Type B pancreatic cell (in vitro differentiated cells): Measurements from ENCODE around the gene MAPK10. TPM values are rescaled to one million over a fixed set of nuclear protein-coding genes. Genes with fewer than 3 reads are reported as not detected.

Source experiments
- DNase-seq: peaks from one replicate; pipeline ENCODE4 v3.0.0; 2021; ENCODE audit warnings: mixed read lengths; ENCODE audit not compliant: unreplicated experiment; ENCODE audit errors: extremely low spot score
- H3K27ac Mint-ChIP-seq: 2 replicates; pipeline ENCODE4 v1.8.0; 2021; ENCODE audit warnings: mild to moderate bottlenecking, mixed read lengths
- H3K27me3 Mint-ChIP-seq: 2 replicates; pipeline ENCODE4 v1.8.0; 2021; ENCODE audit warnings: mixed read lengths
- H3K36me3 Mint-ChIP-seq: 2 replicates; pipeline ENCODE4 v1.8.0; 2021; ENCODE audit warnings: mixed read lengths
- H3K4me1 Mint-ChIP-seq: one replicate; pipeline ENCODE4 v1.8.0; 2021; ENCODE audit warnings: mixed read lengths; ENCODE audit not compliant: unreplicated experiment
- H3K4me3 Mint-ChIP-seq: 2 replicates; pipeline ENCODE4 v1.8.0; 2021; ENCODE audit warnings: mild to moderate bottlenecking, mixed read lengths
- H3K9me3 Mint-ChIP-seq: 2 replicates; pipeline ENCODE4 v1.8.0; 2021; ENCODE audit warnings: mixed read lengths
- CTCF ChIP-seq: fragments of 200-600 bp; sonication (generic); conservative IDR thresholded peaks from 2 replicates; pipeline ENCODE4 v1.5.0; 2021; ENCODE audit warnings: antibody characterized with exemption, mild to moderate bottlenecking
- total RNA-seq: library from RNA; stranded (reverse); gene quantifications from 2 replicates; pipeline ENCODE4 v1.2.1, GENCODE V29; 2021; ENCODE audit warnings: low replicate concordance

Gene MAPK10
- total RNA-seq, 1 donor from 2014 or later: 19.1 TPM

GRCh38 chr4:86264241-86264640, 95.6 kb downstream of the MAPK10 start:
- Mint-ChIP-seq H3K27ac (no peak overlapping the region), H3K4me3 (no peak overlapping the region), H3K9me3 (no peaks in the 10 kb centered on the region), H3K36me3 (no peaks in the 10 kb centered on the region), H3K27me3 (no peaks in the 10 kb centered on the region), H3K4me1 (no peaks in the 10 kb centered on the region)
- no peak for TF ChIP-seq CTCF
- no peak for DNase-seq

GRCh38 chr4:86261636-86262035, 98.2 kb downstream of the MAPK10 start:
- Mint-ChIP-seq H3K9me3 (no peaks in the 10 kb centered on the region), H3K4me1 (no peaks in the 10 kb centered on the region), H3K36me3 (no peaks in the 10 kb centered on the region), H3K27me3 (no peaks in the 10 kb centered on the region), H3K4me3 (no peak overlapping the region), H3K27ac (no peak overlapping the region)
- no peak for TF ChIP-seq CTCF
- DNase-seq: no peak

GRCh38 chr4:86256086-86256485, 103.8 kb downstream of the MAPK10 start:
- Mint-ChIP-seq H3K4me1 (no peaks in the 10 kb centered on the region), H3K36me3 (no peaks in the 10 kb centered on the region), H3K27ac (no peak overlapping the region), H3K9me3 (no peaks in the 10 kb centered on the region), H3K4me3 (no peak overlapping the region), H3K27me3 (no peaks in the 10 kb centered on the region)
- no peak for TF ChIP-seq CTCF
- no peak for DNase-seq

GRCh38 chr4:86250619-86251018, 109.2 kb downstream of the MAPK10 start:
- TF ChIP-seq CTCF: no peak
- H3K4me3 Mint-ChIP-seq: no peak overlapping the region
- no peaks in the 10 kb centered on the region for H3K27me3 Mint-ChIP-seq
- no peaks in the 10 kb centered on the region for H3K9me3 Mint-ChIP-seq
- no peaks in the 10 kb centered on the region for H3K4me1 Mint-ChIP-seq
- no peak for DNase-seq
- no peak overlapping the region for H3K27ac Mint-ChIP-seq
- no peaks in the 10 kb centered on the region for H3K36me3 Mint-ChIP-seq

GRCh38 chr4:86250006-86250405, 109.8 kb downstream of the MAPK10 start:
- no peak for DNase-seq
- no peak for TF ChIP-seq CTCF
- H3K27ac Mint-ChIP-seq: no peak overlapping the region
- H3K9me3 Mint-ChIP-seq: no peaks in the 10 kb centered on the region
- H3K4me3 Mint-ChIP-seq: no peak overlapping the region
- no peaks in the 10 kb centered on the region for H3K36me3 Mint-ChIP-seq
- no peaks in the 10 kb centered on the region for H3K27me3 Mint-ChIP-seq
- H3K4me1 Mint-ChIP-seq: no peaks in the 10 kb centered on the region

- Mint-ChIP-seq H3K27me3 (no peaks in the 10 kb centered on the region), H3K36me3 (no peaks in the 10 kb centered on the region), H3K9me3 (no peaks in the 10 kb centered on the region), H3K4me3 (no peak overlapping the region), H3K4me1 (no peaks in the 10 kb centered on the region), H3K27ac (no peak overlapping the region)
- TF ChIP-seq CTCF: no peak
- DNase-seq: no peak
These were observed 110.8 kb downstream of the MAPK10 start for GRCh38 chr4:86249074-86249473.
